Measurements from ENCODE around the gene PGF.

PGF gene

DNA sequence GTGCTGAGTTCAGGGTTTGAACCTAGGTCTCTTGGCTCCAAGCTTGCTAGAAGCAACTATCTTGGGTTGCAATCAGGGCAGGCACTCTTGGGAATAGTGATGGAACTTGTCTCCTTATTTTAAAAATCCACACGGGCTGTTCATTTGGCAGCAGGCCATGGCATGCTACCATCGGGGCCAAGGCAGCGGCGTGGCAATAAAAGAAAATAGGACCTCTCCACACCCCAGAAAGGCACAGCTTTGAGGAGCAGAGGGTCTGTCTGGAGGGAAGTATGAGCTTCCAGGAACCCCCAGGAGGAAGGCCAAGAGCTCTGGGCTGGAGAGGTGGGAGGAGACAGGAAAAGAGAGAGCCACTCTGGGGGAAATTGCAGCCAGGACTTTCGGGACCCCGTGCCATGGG, 47.7 kb downstream of the PGF start:
- TF ChIP-seq, protein P1, sequence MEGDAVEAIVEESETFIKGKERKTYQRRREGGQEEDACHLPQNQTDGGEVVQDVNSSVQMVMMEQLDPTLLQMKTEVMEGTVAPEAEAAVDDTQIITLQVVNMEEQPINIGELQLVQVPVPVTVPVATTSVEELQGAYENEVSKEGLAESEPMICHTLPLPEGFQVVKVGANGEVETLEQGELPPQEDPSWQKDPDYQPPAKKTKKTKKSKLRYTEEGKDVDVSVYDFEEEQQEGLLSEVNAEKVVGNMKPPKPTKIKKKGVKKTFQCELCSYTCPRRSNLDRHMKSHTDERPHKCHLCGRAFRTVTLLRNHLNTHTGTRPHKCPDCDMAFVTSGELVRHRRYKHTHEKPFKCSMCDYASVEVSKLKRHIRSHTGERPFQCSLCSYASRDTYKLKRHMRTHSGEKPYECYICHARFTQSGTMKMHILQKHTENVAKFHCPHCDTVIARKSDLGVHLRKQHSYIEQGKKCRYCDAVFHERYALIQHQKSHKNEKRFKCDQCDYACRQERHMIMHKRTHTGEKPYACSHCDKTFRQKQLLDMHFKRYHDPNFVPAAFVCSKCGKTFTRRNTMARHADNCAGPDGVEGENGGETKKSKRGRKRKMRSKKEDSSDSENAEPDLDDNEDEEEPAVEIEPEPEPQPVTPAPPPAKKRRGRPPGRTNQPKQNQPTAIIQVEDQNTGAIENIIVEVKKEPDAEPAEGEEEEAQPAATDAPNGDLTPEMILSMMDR (IDR thresholded peaks at IDR 0.05; ENCODE audit: borderline replicate concordance, insufficient read depth, low read depth, low read length), result no peak
- H3K4me3 ChIP-seq (ENCODE audit: low read depth, low read length), result no peak overlapping the region

DNA sequence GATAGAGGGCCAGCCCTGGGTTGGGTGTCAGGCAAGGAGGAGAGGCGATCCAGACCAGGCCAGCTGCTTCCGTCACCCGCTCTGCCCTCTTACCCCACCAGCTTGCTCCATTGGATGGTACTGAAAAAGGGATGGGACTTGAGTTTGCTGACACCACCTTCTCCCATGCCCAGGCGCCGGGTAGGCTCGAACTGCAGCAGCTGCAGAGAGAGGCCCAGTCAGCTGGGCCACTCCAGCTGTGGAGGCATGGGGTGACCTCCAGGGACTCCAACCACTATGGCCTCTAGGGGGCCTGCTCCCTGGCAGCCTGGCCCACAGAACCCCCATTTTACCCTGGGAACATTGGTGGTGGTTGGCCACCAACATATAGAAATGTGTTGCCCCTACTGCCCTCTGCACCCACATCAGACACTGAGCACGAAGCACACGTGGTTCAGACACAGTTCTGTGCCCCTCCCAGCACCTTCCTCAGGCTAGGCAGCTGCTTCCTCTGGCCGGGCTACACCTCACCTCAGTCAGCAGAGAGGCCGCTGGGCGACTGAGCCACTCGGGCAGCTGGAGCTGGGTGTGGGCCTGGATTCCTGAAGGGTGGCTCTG, 48.4 kb downstream of the PGF start:
- TF ChIP-seq, protein P1 (IDR thresholded peaks at IDR 0.05; ENCODE audit: borderline replicate concordance, insufficient read depth, low read depth, low read length), result peak; percentile 47; the same call in 1 of the 2 replicates
- no peak overlapping the region for H3K4me3 ChIP-seq (ENCODE audit: low read depth, low read length)

DNA sequence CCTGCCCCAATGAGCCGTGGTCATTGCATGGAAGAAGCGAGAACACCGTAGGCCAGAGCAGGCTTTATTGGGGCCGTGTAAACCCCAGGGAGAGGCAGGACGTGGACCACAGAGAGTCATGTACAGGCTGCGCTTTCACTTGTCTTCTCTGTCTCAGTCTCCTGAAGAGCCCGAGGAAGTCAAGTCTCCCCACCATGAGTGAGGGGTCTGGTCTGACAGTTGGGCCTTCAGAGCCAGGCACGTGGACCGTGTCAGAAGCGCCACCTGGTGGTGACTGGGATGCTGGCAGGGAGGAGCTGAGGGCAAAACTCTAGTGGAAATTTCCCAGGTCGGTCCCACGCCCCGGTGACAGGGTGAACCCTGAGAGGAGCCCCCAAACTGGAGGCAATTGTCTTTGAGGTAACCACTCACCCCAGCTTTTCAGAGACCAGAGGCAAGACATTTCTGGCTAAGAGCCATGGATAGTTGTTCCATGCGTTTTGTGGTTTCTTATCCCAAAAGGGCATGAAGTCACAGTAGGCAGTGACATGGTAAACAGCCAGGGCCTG, 49.7 kb downstream of the PGF start:
- TF ChIP-seq, protein P1 (IDR thresholded peaks at IDR 0.05; ENCODE audit: borderline replicate concordance, insufficient read depth, low read depth, low read length), result peak; percentile 94
- H3K4me3 ChIP-seq (ENCODE audit: low read depth, low read length), result no peak overlapping the region

DNA sequence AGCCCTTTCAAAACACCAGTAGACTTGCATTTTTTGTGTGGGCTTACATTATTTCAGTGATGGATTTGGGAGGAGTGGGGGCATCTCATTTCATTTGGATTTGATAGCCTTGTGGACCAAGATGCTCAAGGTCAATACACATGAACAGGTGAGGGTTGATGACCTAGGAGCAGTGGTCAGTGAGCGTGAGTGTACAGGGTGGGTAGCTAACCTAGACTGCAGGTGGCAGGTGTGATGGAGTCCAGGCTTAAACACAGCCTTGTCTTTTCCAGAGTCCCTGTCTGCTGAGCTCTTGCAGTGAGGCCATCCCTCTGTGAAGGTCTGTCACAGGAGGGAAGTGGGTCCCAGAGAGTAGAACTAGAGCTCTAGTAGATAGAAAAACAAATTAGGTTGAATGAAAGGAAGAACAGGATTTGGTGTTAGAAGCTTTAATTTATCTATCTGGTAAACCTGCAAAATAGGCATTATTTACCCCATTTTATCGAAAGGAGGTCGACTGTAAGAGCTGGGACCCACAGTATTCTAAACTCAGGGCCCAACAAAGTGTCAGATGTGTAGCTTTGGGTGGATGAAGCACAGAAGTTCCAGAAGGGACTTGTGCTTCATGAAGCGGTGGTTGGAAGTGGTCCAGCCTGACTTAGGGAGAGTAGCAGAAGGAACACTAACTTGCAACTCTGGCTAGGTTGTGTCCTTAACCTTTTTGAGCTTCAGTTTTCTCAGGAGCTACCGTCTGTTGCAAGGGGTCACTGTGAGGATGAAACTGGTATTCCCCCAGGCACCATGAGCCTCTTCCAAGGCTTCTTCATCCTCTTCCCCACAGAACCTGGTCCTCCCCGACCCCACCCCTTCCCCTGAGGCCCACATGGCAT, 50.5 kb downstream of the PGF start:
- TF ChIP-seq, protein P1 (IDR thresholded peaks at IDR 0.05; ENCODE audit: borderline replicate concordance, insufficient read depth, low read depth, low read length), result no peak
- H3K4me3 ChIP-seq (ENCODE audit: low read depth, low read length), result no peak overlapping the region

DNA sequence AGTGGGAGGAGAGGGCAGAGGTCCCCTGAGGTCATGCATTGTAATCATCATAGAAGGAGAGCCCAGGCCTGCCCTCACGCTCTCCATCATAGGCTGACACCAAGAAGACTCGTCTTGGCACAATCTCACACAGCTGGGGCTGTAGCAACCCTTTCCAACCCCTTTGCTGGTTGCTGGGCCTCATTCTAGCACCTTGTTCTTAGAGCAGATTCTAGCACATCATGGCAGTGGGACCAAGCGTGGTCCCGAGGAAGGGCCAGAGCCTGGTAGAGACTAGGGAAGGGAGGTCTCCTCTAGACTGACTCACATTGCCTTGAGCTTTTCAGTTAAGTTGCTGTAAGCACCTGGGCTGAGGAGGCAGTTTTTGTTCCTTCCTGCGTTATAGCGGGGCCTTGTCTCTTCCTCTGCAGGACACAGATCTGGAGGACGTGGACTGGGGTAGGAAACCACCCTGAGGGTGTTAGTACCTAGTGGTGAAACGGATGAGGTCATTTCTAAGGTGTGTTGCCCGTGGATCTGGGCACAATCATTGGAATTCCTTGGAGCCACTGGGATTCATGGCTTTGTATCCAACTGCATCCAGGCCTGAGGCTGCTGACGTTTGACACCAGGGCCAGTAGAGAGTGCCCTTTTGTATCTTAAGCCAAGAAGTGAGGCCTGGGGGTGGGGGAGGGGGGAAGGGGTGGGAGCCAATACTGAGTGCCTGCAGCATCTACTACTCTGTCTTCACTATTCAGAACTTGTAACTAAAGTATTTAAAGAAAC, 52.3 kb downstream of the PGF start:
- H3K4me3 ChIP-seq (ENCODE audit: low read depth, low read length), result no peak overlapping the region
- TF ChIP-seq, protein P1 (IDR thresholded peaks at IDR 0.05; ENCODE audit: borderline replicate concordance, insufficient read depth, low read depth, low read length), result no peak

DNA sequence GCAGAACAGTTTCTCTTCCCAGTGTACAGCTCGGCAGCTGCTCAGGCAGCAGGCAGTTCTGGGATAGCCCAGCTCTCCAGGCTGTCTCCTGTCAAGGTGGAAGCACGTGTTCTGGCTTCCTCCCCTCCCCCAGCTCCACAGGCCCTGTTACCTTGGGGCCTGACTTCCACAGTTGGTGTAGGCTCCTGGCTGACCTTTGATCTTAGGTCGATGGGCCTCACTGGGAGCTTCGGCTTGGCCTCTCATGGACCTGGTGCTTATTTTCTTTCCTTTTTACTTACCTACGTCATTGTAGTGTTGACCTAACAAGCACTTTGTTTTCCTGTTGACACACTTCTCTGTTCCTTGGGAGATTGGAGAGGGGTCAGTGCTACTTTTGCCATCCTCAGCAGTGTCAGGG, 56.7 kb downstream of the PGF start:
- H3K4me3 ChIP-seq (ENCODE audit: low read depth, low read length), result no peak overlapping the region
- TF ChIP-seq, protein P1 (IDR thresholded peaks at IDR 0.05; ENCODE audit: borderline replicate concordance, insufficient read depth, low read depth, low read length), result no peak
